ENCODE results near the gene FGD5. TPM values are rescaled to one million over a fixed set of nuclear protein-coding genes. Genes with fewer than 3 reads are reported as not detected.

Gene FGD5
- total and polyA plus RNA-seq, 11 donors = 6.4 to 22.5 (median 14.9) TPM

GRCh38 chr3:14913071-14913925 lies 94.5 kb downstream of the FGD5 start:
- no peak for DNase-seq
- Histone ChIP-seq H3K36me3 (peaks cover 0 to 78% (median 20%) of the 10 kb centered on the region in 9 donors), H3K4me1 (peaks cover 0 to 10% (median 2%) of the 10 kb centered on the region in 12 donors), H3K4me3 (no peak overlapping the region), H3K9me3 (no peaks in the 10 kb centered on the region), H3K27ac (no peak overlapping the region), H3K27me3 (no peaks in the 10 kb centered on the region)
- no peak for ATAC-seq
- TF ChIP-seq CTCF (IDR thresholded peaks at IDR 0.05) = no peak
- TF ChIP-seq POLR2A (IDR thresholded peaks at IDR 0.05) = no peak
- 76 to 87% (median 84%) methylated on average over 8 to 10 of the region's 10 CpGs for WGBS, 4 donors
- intact Hi-C loops (cut with DNase I) = loop anchor here in 2 of 10 donors (5.0 to 10.0 kb wide), 2 partner anchors 126 to 398 kb away; no protein-coding TSS in a partner anchor

- H3K36me3 ChIP-seq = peaks cover 0 to 82% (median 20%) of the 10 kb centered on the region in 9 donors
- peaks cover 0 to 9% (median 0%) of the 10 kb centered on the region in 12 donors for H3K4me1 ChIP-seq
- no peak overlapping the region for H3K27ac ChIP-seq
- 86 to 92% (median 88%) methylated on average over 14 of the region's 14 CpGs for WGBS, 4 donors
- no peaks in the 10 kb centered on the region for H3K27me3 ChIP-seq
- no peak for DNase-seq
- intact Hi-C loops (cut with DNase I) = loop anchor here in 2 of 10 donors (5.0 to 10.0 kb wide), 2 partner anchors 127 to 399 kb away; no protein-coding TSS in a partner anchor
- ATAC-seq = peak in 1 of 4 donors; percentile 8
- no peak overlapping the region for H3K4me3 ChIP-seq
- peak in 2 of 12 donors; percentile 4 to 18 for TF ChIP-seq CTCF (IDR thresholded peaks at IDR 0.05)
- TF ChIP-seq POLR2A (IDR thresholded peaks at IDR 0.05) = no peak
- no peaks in the 10 kb centered on the region for H3K9me3 ChIP-seq
Measured at GRCh38 chr3:14913926-14914778, 95.4 kb downstream of the FGD5 start.

GRCh38 chr3:14914779-14915117 lies 96.0 kb downstream of the FGD5 start:
- Histone ChIP-seq H3K4me3 (no peak overlapping the region), H3K27ac (no peak overlapping the region), H3K36me3 (peaks cover 0 to 81% (median 20%) of the 10 kb centered on the region in 9 donors), H3K9me3 (no peaks in the 10 kb centered on the region), H3K4me1 (peaks cover 0 to 9% (median 0%) of the 10 kb centered on the region in 12 donors), H3K27me3 (no peaks in the 10 kb centered on the region)
- 47 to 71% (median 54%) methylated on average over 5 to 6 of the region's 6 CpGs for WGBS, 4 donors
- peak in 2 of 4 donors; percentile 27 to 61 for ATAC-seq
- no peak for DNase-seq
- TF ChIP-seq POLR2A (IDR thresholded peaks at IDR 0.05) (no peak), CTCF (IDR thresholded peaks at IDR 0.05) (no peak)
- intact Hi-C loops (cut with DNase I) = loop anchor here in 2 of 10 donors (5.0 to 10.0 kb wide), 2 partner anchors 127 to 400 kb away; no protein-coding TSS in a partner anchor

Data from heart left ventricle (tissue), 16 donors.